GM12878 (cell line): ENCODE results near the gene GLTP. TPM values are rescaled to one million over a fixed set of nuclear protein-coding genes. Genes with fewer than 3 reads are reported as not detected.
A peak's percentile ranks its signal among the peaks of the same experiment; 100 is the strongest.

ENCODE experiments used
- BHLHE40 ChIP-seq, 2 experiments: fragments of 450-650 bp in 1 of 2; IDR thresholded peaks; 2 replicates each; pipeline ENCODE4 v1.6.1; 2011 to 2017; ENCODE audit warnings: low read depth in 2 of 2, borderline replicate concordance in 1 of 2, improper control_type of control experiment in 1 of 2, low read length in 1 of 2, mild to moderate bottlenecking in 1 of 2
- BMI1 ChIP-seq: fragments of 450-650 bp; IDR thresholded peaks from 2 replicates; pipeline ENCODE4 v1.6.1; 2016; ENCODE audit warnings: mild to moderate bottlenecking, moderate library complexity, borderline replicate concordance
- BRCA1 ChIP-seq: IDR thresholded peaks from 2 replicates; pipeline ENCODE4 v1.6.1; 2011; ENCODE audit warnings: low read depth, low read length, improper control_type of control experiment
- CEBPB ChIP-seq, 2 experiments: fragments of 150-350 bp in 1 of 2; IDR thresholded peaks; 2 replicates each; pipeline ENCODE4 v1.6.1; 2012 to 2014; ENCODE audit warnings: low read depth in 2 of 2, low read length in 2 of 2, borderline replicate concordance in 1 of 2, inconsistent platforms in 1 of 2
- CHD1 ChIP-seq: IDR thresholded peaks from 2 replicates; pipeline ENCODE4 v1.6.1; 2012; ENCODE audit warnings: low read depth, low read length, improper control_type of control experiment
- CHD2 ChIP-seq: IDR thresholded peaks from 2 replicates; pipeline ENCODE4 v1.6.1; 2011; ENCODE audit warnings: low read depth, low read length, improper control_type of control experiment, borderline replicate concordance
- EP300 ChIP-seq, 2 experiments: fragments of 150-350 bp in 1 of 2; IDR thresholded peaks; 2 replicates each; pipeline ENCODE4 v1.6.1; 2011 to 2012; ENCODE audit warnings: low read depth in 2 of 2, low read length in 2 of 2, borderline replicate concordance in 1 of 2, improper control_type of control experiment in 1 of 2, inconsistent platforms in 1 of 2; ENCODE audit not compliant: control insufficient read depth in 1 of 2
- FOXM1 ChIP-seq: IDR thresholded peaks from 2 replicates; pipeline ENCODE4 v1.6.1; 2012; ENCODE audit warnings: low read depth, mild to moderate bottlenecking, inconsistent platforms, low read length, moderate library complexity
- GABPA ChIP-seq: IDR thresholded peaks from 2 replicates; pipeline ENCODE4 v1.6.1; 2014; ENCODE audit warnings: antibody characterized with exemption, low read depth, mild to moderate bottlenecking, inconsistent platforms
- MEF2B ChIP-seq: fragments of 450-650 bp; IDR thresholded peaks from 2 replicates; pipeline ENCODE4 v1.6.1; 2018; ENCODE audit warnings: mild to moderate bottlenecking, moderate library complexity; ENCODE audit not compliant: partially characterized antibody, poor library complexity, severe bottlenecking
- MYB ChIP-seq: fragments of 150-350 bp; IDR thresholded peaks from 2 replicates; pipeline ENCODE4 v1.6.1; 2014; ENCODE audit warnings: mild to moderate bottlenecking, low read depth, low read length, borderline replicate concordance
- NBN ChIP-seq: fragments of 450-650 bp; IDR thresholded peaks from 2 replicates; pipeline ENCODE4 v1.6.1; 2016
- NFIC ChIP-seq: IDR thresholded peaks from 2 replicates; pipeline ENCODE4 v1.6.1; 2012; ENCODE audit warnings: low read depth, mild to moderate bottlenecking, inconsistent platforms, low read length, moderate library complexity
- PAX5 ChIP-seq: IDR thresholded peaks from 2 replicates; pipeline ENCODE4 v1.6.1; 2011; ENCODE audit warnings: low read depth, low read length, borderline replicate concordance
- PAX8 ChIP-seq: fragments of 450-650 bp; IDR thresholded peaks from 2 replicates; pipeline ENCODE4 v1.6.1; 2017; ENCODE audit warnings: mild to moderate bottlenecking, moderate library complexity
- PKNOX1 ChIP-seq: fragments of 450-650 bp; IDR thresholded peaks from 2 replicates; pipeline ENCODE4 v1.6.1; 2016; ENCODE audit warnings: mild to moderate bottlenecking
- POLR2A ChIP-seq: IDR thresholded peaks from 2 replicates; pipeline ENCODE4 v1.6.1; 2011; ENCODE audit warnings: low read depth, mild to moderate bottlenecking, low read length
- SIN3A ChIP-seq: IDR thresholded peaks from 2 replicates; pipeline ENCODE4 v1.6.1; 2012; ENCODE audit warnings: low read depth, low read length, improper control_type of control experiment
- SMC3 ChIP-seq: IDR thresholded peaks from 2 replicates; pipeline ENCODE4 v1.6.1; 2011; ENCODE audit warnings: low read length, improper control_type of control experiment, borderline replicate concordance
- SPI1 ChIP-seq: IDR thresholded peaks from 2 replicates; pipeline ENCODE4 v1.6.1; 2011; ENCODE audit warnings: low read depth, mild to moderate bottlenecking, low read length, moderate library complexity, borderline replicate concordance; ENCODE audit not compliant: insufficient read depth
- SRF ChIP-seq, 2 experiments: IDR thresholded peaks; 2 replicates each; pipeline ENCODE4 v1.6.1; 2011; ENCODE audit warnings: low read depth in 2 of 2, low read length in 2 of 2, mild to moderate bottlenecking in 1 of 2, moderate library complexity in 1 of 2
- STAT1 ChIP-seq: fragments of 450-650 bp; conservative IDR thresholded peaks from 2 replicates; pipeline ENCODE4 v1.6.1; 2014; ENCODE audit warnings: antibody characterized with exemption, mild to moderate bottlenecking
- USF2 ChIP-seq: IDR thresholded peaks from 2 replicates; pipeline ENCODE4 v1.6.1; 2011; ENCODE audit warnings: low read depth, low read length, improper control_type of control experiment, borderline replicate concordance
- ZNF384 ChIP-seq: IDR thresholded peaks from 2 replicates; pipeline ENCODE4 v1.6.1; 2012; ENCODE audit warnings: low read depth, mild to moderate bottlenecking, low read length, improper control_type of control experiment, borderline replicate concordance
- polyA plus RNA-seq, 11 experiments: library from polyadenylated mRNA; depleted of rRNA in 4 of 11; unstranded in 6 of 11; stranded (reverse) in 5 of 11; fragments of >200 nt; fragmentation: Nextera tagmentation in 4 of 11; fragmentation: Illumina TruSeq in 1 of 11; extraction: Ambion mirVana in 4 of 11; extraction: Trizol in 1 of 11; gene quantifications; 1 replicate in 1 of 11; 2 replicates in 10 of 11; pipeline versions ENCODE4 v1.2.1 to v1.2.3, GENCODE V29; 2011 to 2016; ENCODE audit warnings: inconsistent platforms in 2 of 11, missing spikeins in 2 of 11, low read depth in 1 of 11
- total RNA-seq, 4 experiments: library from RNA; depleted of rRNA in 3 of 4; stranded (reverse); fragments of >200 nt in 3 of 4; fragmentation: Illumina TruSeq in 1 of 4; extraction: Trizol in 1 of 4; gene quantifications; 2 replicates each; pipeline versions ENCODE4 v1.2.1 to v1.2.3, GENCODE V29; 2013 to 2021
- TF ChIP-seq, protein P1 (sequence below): fragments of 150-350 bp; IDR thresholded peaks from 2 replicates; pipeline ENCODE4 v1.6.1; 2014; ENCODE audit warnings: mild to moderate bottlenecking, low read depth, low read length
- TF ChIP-seq, protein P2 (sequence below), 3 experiments: IDR thresholded peaks in 2 of 3; conservative IDR thresholded peaks in 1 of 3; 2 replicates each; pipeline ENCODE4 v1.5.1; 2011; ENCODE audit warnings: low read depth in 3 of 3, low read length in 3 of 3, mild to moderate bottlenecking in 3 of 3, control low read depth in 2 of 3, moderate library complexity in 2 of 3, inconsistent platforms in 1 of 3, mixed read lengths in 1 of 3; ENCODE audit not compliant: control insufficient read depth in 2 of 3, insufficient read depth in 1 of 3; ENCODE audit errors: extremely low read depth in 1 of 3

The GLTP gene
- total and polyA plus RNA-seq, 10 of the 15 experiments (the other 5 are each of a cell fraction or from before 2014, with no cell fraction given), result 16.8 to 44.0 (median 25.3) TPM

- no peak for TF ChIP-seq NFIC
- TF ChIP-seq POLR2A, result no peak
- TF ChIP-seq SRF (IDR thresholded peaks at IDR 0.05; ENCODE audit: low read depth in 2 of 2, low read length in 2 of 2), result no peak
- no peak for TF ChIP-seq CHD1
- no peak for TF ChIP-seq STAT1
- TF ChIP-seq BMI1, result no peak
- no peak for TF ChIP-seq BRCA1
- no peak for TF ChIP-seq GABPA
- peak; percentile 34; the same call in 1 of the 2 replicates for TF ChIP-seq SPI1
- TF ChIP-seq, protein P1, sequence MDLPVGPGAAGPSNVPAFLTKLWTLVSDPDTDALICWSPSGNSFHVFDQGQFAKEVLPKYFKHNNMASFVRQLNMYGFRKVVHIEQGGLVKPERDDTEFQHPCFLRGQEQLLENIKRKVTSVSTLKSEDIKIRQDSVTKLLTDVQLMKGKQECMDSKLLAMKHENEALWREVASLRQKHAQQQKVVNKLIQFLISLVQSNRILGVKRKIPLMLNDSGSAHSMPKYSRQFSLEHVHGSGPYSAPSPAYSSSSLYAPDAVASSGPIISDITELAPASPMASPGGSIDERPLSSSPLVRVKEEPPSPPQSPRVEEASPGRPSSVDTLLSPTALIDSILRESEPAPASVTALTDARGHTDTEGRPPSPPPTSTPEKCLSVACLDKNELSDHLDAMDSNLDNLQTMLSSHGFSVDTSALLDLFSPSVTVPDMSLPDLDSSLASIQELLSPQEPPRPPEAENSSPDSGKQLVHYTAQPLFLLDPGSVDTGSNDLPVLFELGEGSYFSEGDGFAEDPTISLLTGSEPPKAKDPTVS, result no peak
- TF ChIP-seq MYB, result no peak
- no peak for TF ChIP-seq SMC3
- no peak for TF ChIP-seq USF2
- TF ChIP-seq CHD2, result no peak
- no peak for TF ChIP-seq BHLHE40 (IDR thresholded peaks at IDR 0.05; ENCODE audit: borderline replicate concordance in 1 of 2, low read depth in 2 of 2, low read length in 1 of 2)
- TF ChIP-seq NBN, result no peak; the same call in 1 of the 2 replicates
- no peak for TF ChIP-seq SIN3A
- no peak for TF ChIP-seq ZNF384
- 0 out of 4 replicates have a peak, but pooled peaks of 1 of the 2 experiments have one; percentile 10 for TF ChIP-seq EP300 (IDR thresholded peaks at IDR 0.05; ENCODE audit: borderline replicate concordance in 1 of 2, control insufficient read depth in 1 of 2, low read depth in 2 of 2, low read length in 2 of 2)
- peak; percentile 74 for TF ChIP-seq PKNOX1
- TF ChIP-seq MEF2B, result peak; percentile 73
- TF ChIP-seq CEBPB (IDR thresholded peaks at IDR 0.05; ENCODE audit: borderline replicate concordance in 1 of 2, low read depth in 2 of 2, low read length in 2 of 2), result no peak
- TF ChIP-seq PAX8, result no peak
- TF ChIP-seq PAX5, result no peak
- TF ChIP-seq, protein P2, sequence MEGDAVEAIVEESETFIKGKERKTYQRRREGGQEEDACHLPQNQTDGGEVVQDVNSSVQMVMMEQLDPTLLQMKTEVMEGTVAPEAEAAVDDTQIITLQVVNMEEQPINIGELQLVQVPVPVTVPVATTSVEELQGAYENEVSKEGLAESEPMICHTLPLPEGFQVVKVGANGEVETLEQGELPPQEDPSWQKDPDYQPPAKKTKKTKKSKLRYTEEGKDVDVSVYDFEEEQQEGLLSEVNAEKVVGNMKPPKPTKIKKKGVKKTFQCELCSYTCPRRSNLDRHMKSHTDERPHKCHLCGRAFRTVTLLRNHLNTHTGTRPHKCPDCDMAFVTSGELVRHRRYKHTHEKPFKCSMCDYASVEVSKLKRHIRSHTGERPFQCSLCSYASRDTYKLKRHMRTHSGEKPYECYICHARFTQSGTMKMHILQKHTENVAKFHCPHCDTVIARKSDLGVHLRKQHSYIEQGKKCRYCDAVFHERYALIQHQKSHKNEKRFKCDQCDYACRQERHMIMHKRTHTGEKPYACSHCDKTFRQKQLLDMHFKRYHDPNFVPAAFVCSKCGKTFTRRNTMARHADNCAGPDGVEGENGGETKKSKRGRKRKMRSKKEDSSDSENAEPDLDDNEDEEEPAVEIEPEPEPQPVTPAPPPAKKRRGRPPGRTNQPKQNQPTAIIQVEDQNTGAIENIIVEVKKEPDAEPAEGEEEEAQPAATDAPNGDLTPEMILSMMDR (IDR thresholded peaks at IDR 0.05 in 2 of 3, conservative IDR thresholded peaks at IDR 0.05 in 1 of 3; ENCODE audit: control insufficient read depth in 2 of 3, extremely low read depth in 1 of 3, insufficient read depth in 1 of 3, low read depth in 3 of 3, low read length in 3 of 3), result no peak
- no peak for TF ChIP-seq FOXM1
Measured at GRCh38 chr12:109847142-109847735, 33.1 kb downstream of the GLTP start (continued).
